Type B pancreatic cell (in vitro differentiated cells): ENCODE data around the gene RNF217. TPM values are rescaled to one million over a fixed set of nuclear protein-coding genes. Genes with fewer than 3 reads are reported as not detected.

Experiments
- DNase-seq: peaks from one replicate; pipeline ENCODE4 v3.0.0; 2021; ENCODE audit warnings: mixed read lengths; ENCODE audit not compliant: unreplicated experiment; ENCODE audit errors: extremely low spot score
- H3K27ac Mint-ChIP-seq: 2 replicates; pipeline ENCODE4 v1.8.0; 2021; ENCODE audit warnings: mild to moderate bottlenecking, mixed read lengths
- H3K27me3 Mint-ChIP-seq: 2 replicates; pipeline ENCODE4 v1.8.0; 2021; ENCODE audit warnings: mixed read lengths
- H3K36me3 Mint-ChIP-seq: 2 replicates; pipeline ENCODE4 v1.8.0; 2021; ENCODE audit warnings: mixed read lengths
- H3K4me1 Mint-ChIP-seq: one replicate; pipeline ENCODE4 v1.8.0; 2021; ENCODE audit warnings: mixed read lengths; ENCODE audit not compliant: unreplicated experiment
- H3K4me3 Mint-ChIP-seq: 2 replicates; pipeline ENCODE4 v1.8.0; 2021; ENCODE audit warnings: mild to moderate bottlenecking, mixed read lengths
- H3K9me3 Mint-ChIP-seq: 2 replicates; pipeline ENCODE4 v1.8.0; 2021; ENCODE audit warnings: mixed read lengths
- total RNA-seq: library from RNA; stranded (reverse); gene quantifications from 2 replicates; pipeline ENCODE4 v1.2.1, GENCODE V29; 2021; ENCODE audit warnings: low replicate concordance
- TF ChIP-seq, protein P1 (sequence below): fragments of 200-600 bp; sonication (generic); conservative IDR thresholded peaks from 2 replicates; pipeline ENCODE4 v1.5.0; 2021; ENCODE audit warnings: antibody characterized with exemption, mild to moderate bottlenecking

The RNF217 gene
- total RNA-seq, 1 donor from 2014 or later, result 22.1 TPM

DNA sequence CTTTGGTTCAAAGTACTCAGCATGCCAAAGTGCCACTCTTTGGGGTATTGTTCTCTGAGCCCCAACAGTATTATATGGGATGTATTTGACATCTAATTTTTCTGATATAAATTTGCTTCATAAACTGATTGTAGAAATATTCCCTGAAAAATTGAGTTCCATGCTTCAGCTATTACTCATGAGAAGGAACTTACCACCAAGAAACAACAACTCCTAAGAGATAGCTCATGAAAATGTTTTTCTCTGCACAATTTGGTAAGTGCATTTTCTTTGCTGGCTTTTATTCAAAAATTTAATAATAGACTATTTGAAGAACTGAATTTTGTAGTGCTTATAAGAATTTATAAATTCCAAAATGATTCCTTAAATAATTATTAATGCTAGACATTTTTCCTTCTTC, 178.6 kb downstream of the RNF217 start:
- no peak overlapping the region for H3K4me3 Mint-ChIP-seq
- no peaks in the 10 kb centered on the region for H3K36me3 Mint-ChIP-seq
- H3K27me3 Mint-ChIP-seq, result peaks cover 3% of the 10 kb centered on the region
- DNase-seq, result no peak
- H3K27ac Mint-ChIP-seq, result no peak overlapping the region
- no peaks in the 10 kb centered on the region for H3K4me1 Mint-ChIP-seq
- TF ChIP-seq, protein P1, sequence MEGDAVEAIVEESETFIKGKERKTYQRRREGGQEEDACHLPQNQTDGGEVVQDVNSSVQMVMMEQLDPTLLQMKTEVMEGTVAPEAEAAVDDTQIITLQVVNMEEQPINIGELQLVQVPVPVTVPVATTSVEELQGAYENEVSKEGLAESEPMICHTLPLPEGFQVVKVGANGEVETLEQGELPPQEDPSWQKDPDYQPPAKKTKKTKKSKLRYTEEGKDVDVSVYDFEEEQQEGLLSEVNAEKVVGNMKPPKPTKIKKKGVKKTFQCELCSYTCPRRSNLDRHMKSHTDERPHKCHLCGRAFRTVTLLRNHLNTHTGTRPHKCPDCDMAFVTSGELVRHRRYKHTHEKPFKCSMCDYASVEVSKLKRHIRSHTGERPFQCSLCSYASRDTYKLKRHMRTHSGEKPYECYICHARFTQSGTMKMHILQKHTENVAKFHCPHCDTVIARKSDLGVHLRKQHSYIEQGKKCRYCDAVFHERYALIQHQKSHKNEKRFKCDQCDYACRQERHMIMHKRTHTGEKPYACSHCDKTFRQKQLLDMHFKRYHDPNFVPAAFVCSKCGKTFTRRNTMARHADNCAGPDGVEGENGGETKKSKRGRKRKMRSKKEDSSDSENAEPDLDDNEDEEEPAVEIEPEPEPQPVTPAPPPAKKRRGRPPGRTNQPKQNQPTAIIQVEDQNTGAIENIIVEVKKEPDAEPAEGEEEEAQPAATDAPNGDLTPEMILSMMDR, result no peak
- H3K9me3 Mint-ChIP-seq, result no peaks in the 10 kb centered on the region

Other genes with a start within 250 kb of the RNF217 start
- 80.4 and 142 TPM in 2 replicates for gene TPD52L1, start 191.3 kb downstream of the RNF217 start, total RNA-seq